Measurements from ENCODE around the gene C1orf232. TPM values are rescaled to one million over a fixed set of nuclear protein-coding genes. Genes with fewer than 3 reads are reported as not detected.

C1orf232 gene
- total and polyA plus RNA-seq, 9 of the 15 experiments (the other 6 are each of a cell fraction or from before 2014, with no cell fraction given), result not detected

DNA sequence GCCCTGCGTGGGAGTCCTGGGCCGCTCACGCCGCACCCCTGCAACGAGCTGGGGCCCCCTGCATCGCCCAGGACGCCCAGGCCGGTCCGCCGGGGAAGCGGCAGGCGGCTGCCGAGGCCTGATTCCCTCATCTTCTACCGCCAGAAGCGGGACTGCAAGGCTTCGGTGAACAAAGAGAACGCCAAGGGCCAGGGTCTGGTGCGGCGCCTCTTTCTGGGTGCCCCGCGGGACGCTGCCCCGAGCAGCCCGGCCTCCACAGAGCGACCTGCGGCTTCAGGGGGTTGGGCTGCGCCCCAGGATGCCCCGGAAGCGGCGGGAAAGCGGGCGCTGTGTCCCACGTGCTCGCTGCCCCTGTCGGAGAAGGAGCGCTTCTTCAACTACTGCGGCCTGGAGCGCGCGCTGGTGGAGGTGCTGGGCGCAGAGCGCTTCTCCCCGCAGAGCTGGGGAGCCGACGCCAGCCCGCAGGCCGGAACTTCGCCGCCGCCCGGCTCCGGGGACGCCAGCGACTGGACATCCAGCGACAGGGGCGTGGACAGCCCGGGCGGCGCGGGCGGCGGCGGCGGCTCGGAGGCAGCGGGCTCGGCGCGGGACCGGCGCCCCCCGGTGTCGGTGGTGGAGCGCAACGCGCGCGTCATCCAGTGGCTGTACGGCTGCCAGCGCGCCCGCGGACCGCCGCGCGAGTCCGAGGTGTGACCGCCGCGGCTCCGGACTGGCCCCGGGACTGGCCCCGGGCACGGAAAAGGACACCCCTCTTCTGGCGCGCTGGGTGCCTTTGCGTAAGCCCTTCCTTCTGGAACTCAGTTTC lies 7.1 kb downstream of the C1orf232 start (continued):
- TF ChIP-seq CXXC5 (CRISPR knock-in tag; IDR thresholded peaks at IDR 0.05) (peak; percentile 95), ZNF224 (CRISPR knock-in tag; IDR thresholded peaks at IDR 0.05) (peak; percentile 70; the same call in 1 of the 2 replicates), TCFL5 (CRISPR knock-in tag; conservative IDR thresholded peaks at IDR 0.05) (no peak), HOXB6 (CRISPR knock-in tag; IDR thresholded peaks at IDR 0.05; ENCODE audit: borderline replicate concordance) (no peak), U2AF1 (optimal IDR thresholded peaks at IDR 0.05; ENCODE audit: low read depth, low read length) (peak; percentile 94), ZNF75A (CRISPR knock-in tag; IDR thresholded peaks at IDR 0.05) (no peak), MBD2 (IDR thresholded peaks at IDR 0.05; ENCODE audit: borderline replicate concordance, low read depth) (no peak), LCOR (CRISPR knock-in tag; IDR thresholded peaks at IDR 0.05) (peak; percentile 64; the same call in 1 of the 2 replicates), ZNF444 (CRISPR knock-in tag; IDR thresholded peaks at IDR 0.05) (no peak), ZNF561 (CRISPR knock-in tag; conservative IDR thresholded peaks at IDR 0.05) (no peak), CHD4 (IDR thresholded peaks at IDR 0.05; ENCODE audit: insufficient read depth, insufficient replicate concordance, low read depth, low read length, poor library complexity, severe bottlenecking) (no peak), ZNF133 (CRISPR knock-in tag; IDR thresholded peaks at IDR 0.05) (no peak), ZNF551 (CRISPR knock-in tag; IDR thresholded peaks at IDR 0.05) (no peak), NFXL1 (CRISPR knock-in tag; IDR thresholded peaks at IDR 0.05) (0 out of 2 replicates have a peak, but pooled peaks have one; percentile 23), TRIM24 (IDR thresholded peaks at IDR 0.05) (no peak), SRSF3 (IDR thresholded peaks at IDR 0.05; ENCODE audit: insufficient read depth, low read length) (no peak), ZNF764 (CRISPR knock-in tag; IDR thresholded peaks at IDR 0.05; ENCODE audit: low read depth) (no peak), PHB (CRISPR knock-in tag; IDR thresholded peaks at IDR 0.05) (peak; percentile 81), FOSL1 (tag; conservative IDR thresholded peaks at IDR 0.05) (peak; percentile 66), EGR1 (conservative IDR thresholded peaks at IDR 0.05) (peak; percentile 72)
- TF ChIP-seq, protein P1, sequence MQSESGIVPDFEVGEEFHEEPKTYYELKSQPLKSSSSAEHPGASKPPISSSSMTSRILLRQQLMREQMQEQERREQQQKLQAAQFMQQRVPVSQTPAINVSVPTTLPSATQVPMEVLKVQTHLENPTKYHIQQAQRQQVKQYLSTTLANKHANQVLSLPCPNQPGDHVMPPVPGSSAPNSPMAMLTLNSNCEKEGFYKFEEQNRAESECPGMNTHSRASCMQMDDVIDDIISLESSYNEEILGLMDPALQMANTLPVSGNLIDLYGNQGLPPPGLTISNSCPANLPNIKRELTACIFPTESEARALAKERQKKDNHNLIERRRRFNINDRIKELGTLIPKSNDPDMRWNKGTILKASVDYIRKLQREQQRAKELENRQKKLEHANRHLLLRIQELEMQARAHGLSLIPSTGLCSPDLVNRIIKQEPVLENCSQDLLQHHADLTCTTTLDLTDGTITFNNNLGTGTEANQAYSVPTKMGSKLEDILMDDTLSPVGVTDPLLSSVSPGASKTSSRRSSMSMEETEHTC (IDR thresholded peaks at IDR 0.05), result no peak
- TF ChIP-seq, protein P2, sequence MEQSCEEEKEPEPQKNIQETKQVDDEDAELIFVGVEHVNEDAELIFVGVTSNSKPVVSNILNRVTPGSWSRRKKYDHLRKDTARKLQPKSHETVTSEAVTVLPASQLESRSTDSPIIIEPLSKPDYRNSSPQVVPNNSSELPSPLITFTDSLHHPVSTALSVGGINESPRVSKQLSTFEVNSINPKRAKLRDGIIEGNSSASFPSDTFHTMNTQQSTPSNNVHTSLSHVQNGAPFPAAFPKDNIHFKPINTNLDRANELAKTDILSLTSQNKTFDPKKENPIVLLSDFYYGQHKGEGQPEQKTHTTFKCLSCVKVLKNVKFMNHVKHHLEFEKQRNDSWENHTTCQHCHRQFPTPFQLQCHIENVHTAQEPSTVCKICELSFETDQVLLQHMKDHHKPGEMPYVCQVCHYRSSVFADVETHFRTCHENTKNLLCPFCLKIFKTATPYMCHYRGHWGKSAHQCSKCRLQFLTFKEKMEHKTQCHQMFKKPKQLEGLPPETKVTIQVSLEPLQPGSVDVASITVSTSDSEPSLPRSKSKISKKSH (CRISPR knock-in tag; IDR thresholded peaks at IDR 0.05), result no peak
- TF ChIP-seq, protein P3, sequence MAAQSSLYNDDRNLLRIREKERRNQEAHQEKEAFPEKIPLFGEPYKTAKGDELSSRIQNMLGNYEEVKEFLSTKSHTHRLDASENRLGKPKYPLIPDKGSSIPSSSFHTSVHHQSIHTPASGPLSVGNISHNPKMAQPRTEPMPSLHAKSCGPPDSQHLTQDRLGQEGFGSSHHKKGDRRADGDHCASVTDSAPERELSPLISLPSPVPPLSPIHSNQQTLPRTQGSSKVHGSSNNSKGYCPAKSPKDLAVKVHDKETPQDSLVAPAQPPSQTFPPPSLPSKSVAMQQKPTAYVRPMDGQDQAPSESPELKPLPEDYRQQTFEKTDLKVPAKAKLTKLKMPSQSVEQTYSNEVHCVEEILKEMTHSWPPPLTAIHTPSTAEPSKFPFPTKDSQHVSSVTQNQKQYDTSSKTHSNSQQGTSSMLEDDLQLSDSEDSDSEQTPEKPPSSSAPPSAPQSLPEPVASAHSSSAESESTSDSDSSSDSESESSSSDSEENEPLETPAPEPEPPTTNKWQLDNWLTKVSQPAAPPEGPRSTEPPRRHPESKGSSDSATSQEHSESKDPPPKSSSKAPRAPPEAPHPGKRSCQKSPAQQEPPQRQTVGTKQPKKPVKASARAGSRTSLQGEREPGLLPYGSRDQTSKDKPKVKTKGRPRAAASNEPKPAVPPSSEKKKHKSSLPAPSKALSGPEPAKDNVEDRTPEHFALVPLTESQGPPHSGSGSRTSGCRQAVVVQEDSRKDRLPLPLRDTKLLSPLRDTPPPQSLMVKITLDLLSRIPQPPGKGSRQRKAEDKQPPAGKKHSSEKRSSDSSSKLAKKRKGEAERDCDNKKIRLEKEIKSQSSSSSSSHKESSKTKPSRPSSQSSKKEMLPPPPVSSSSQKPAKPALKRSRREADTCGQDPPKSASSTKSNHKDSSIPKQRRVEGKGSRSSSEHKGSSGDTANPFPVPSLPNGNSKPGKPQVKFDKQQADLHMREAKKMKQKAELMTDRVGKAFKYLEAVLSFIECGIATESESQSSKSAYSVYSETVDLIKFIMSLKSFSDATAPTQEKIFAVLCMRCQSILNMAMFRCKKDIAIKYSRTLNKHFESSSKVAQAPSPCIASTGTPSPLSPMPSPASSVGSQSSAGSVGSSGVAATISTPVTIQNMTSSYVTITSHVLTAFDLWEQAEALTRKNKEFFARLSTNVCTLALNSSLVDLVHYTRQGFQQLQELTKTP (IDR thresholded peaks at IDR 0.05; ENCODE audit: low read depth in 1 of 2, partially characterized antibody in 2 of 2), result no peak
